GM23338 (cell line): Measurements from ENCODE around the gene RET.

Experiments used
- CREB1 ChIP-seq: fragments of 250-450 bp; sonication (Bioruptor Pico); IDR thresholded peaks from 2 replicates; pipeline ENCODE4 v1.5.0; 2020; ENCODE audit warnings: low read depth, mild to moderate bottlenecking, moderate library complexity
- EZH2 ChIP-seq: fragments of 200-600 bp; sonication (generic); IDR thresholded peaks from one replicate; pipeline ENCODE4 v1.8.0; 2017; ENCODE audit warnings: antibody characterized with exemption, mild to moderate bottlenecking, low read depth; ENCODE audit not compliant: unreplicated experiment
- EZH2phosphoT487 ChIP-seq: fragments of 200-600 bp; sonication (generic); IDR thresholded peaks from one replicate; pipeline ENCODE4 v1.8.1; 2018; ENCODE audit warnings: antibody characterized with exemption; ENCODE audit not compliant: unreplicated experiment
- NANOG ChIP-seq: IDR thresholded peaks from 2 replicates; pipeline ENCODE4 v1.6.1; 2016; ENCODE audit warnings: antibody characterized with exemption, borderline replicate concordance
- POLR2AphosphoS5 ChIP-seq: IDR thresholded peaks from 2 replicates; pipeline ENCODE4 v1.6.1; 2016; ENCODE audit warnings: antibody characterized with exemption, low read depth
- ZNF331 ChIP-seq: fragments of 250-450 bp; sonication (Bioruptor Pico); IDR thresholded peaks from 2 replicates; pipeline ENCODE4 v1.5.0; 2020; ENCODE audit warnings: low read depth, mild to moderate bottlenecking, moderate library complexity
- TF ChIP-seq, protein P1 (sequence below), 2 experiments: fragments of 200-600 bp in 1 of 2; sonication (generic) in 1 of 2; conservative IDR thresholded peaks; 2 replicates each; pipeline versions ENCODE4 v1.5.1 to v1.6.1; 2016 to 2017; ENCODE audit warnings: antibody characterized with exemption in 2 of 2, low read depth in 2 of 2, mild to moderate bottlenecking in 2 of 2, moderate library complexity in 1 of 2
- TF ChIP-seq, protein P2 (sequence below): IDR thresholded peaks from one replicate; pipeline ENCODE4 v1.6.1; 2018; ENCODE audit warnings: antibody characterized with exemption; ENCODE audit not compliant: unreplicated experiment

DNA sequence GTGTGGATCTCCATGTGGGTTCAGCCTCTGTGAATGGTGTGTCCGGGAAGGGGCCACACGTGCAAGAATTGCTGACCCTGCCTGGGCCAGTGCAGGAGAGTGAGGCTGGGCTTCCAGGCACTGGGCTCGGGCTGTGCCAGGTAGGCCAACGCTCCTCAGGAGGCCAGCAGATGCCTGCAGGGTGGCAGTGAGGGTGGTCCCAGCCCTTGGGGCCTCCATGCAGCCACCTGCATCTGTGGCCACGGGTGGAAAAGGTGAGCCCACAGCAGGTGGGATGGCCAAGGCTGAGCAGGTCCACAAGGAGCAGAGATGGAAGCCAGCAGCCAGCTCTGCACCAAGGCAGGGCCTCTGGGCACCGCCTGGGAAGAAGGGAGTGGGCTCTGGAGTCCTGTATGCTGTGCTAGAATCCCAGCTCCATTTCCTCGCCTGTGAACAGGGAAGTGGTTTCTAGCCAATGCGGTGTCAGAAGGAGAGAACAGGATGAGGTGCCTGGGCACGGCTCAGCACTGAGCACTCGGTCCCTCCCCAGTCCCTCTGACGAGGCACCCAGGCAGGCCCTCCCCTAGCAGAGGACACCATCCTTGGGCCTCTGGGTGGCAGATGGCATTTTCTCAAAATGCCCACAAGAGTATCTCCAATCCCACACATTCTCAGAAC lies 31.1 kb upstream of the RET start:
- TF ChIP-seq CREB1 (no peak), EZH2phosphoT487 (no peak), EZH2 (no peak), ZNF331 (CRISPR knock-in tag) (no peak), POLR2AphosphoS5 (no peak), NANOG (no peak)
- TF ChIP-seq, protein P1, sequence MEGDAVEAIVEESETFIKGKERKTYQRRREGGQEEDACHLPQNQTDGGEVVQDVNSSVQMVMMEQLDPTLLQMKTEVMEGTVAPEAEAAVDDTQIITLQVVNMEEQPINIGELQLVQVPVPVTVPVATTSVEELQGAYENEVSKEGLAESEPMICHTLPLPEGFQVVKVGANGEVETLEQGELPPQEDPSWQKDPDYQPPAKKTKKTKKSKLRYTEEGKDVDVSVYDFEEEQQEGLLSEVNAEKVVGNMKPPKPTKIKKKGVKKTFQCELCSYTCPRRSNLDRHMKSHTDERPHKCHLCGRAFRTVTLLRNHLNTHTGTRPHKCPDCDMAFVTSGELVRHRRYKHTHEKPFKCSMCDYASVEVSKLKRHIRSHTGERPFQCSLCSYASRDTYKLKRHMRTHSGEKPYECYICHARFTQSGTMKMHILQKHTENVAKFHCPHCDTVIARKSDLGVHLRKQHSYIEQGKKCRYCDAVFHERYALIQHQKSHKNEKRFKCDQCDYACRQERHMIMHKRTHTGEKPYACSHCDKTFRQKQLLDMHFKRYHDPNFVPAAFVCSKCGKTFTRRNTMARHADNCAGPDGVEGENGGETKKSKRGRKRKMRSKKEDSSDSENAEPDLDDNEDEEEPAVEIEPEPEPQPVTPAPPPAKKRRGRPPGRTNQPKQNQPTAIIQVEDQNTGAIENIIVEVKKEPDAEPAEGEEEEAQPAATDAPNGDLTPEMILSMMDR (conservative IDR thresholded peaks at IDR 0.05; ENCODE audit: low read depth in 2 of 2): no peak
- TF ChIP-seq, protein P2, sequence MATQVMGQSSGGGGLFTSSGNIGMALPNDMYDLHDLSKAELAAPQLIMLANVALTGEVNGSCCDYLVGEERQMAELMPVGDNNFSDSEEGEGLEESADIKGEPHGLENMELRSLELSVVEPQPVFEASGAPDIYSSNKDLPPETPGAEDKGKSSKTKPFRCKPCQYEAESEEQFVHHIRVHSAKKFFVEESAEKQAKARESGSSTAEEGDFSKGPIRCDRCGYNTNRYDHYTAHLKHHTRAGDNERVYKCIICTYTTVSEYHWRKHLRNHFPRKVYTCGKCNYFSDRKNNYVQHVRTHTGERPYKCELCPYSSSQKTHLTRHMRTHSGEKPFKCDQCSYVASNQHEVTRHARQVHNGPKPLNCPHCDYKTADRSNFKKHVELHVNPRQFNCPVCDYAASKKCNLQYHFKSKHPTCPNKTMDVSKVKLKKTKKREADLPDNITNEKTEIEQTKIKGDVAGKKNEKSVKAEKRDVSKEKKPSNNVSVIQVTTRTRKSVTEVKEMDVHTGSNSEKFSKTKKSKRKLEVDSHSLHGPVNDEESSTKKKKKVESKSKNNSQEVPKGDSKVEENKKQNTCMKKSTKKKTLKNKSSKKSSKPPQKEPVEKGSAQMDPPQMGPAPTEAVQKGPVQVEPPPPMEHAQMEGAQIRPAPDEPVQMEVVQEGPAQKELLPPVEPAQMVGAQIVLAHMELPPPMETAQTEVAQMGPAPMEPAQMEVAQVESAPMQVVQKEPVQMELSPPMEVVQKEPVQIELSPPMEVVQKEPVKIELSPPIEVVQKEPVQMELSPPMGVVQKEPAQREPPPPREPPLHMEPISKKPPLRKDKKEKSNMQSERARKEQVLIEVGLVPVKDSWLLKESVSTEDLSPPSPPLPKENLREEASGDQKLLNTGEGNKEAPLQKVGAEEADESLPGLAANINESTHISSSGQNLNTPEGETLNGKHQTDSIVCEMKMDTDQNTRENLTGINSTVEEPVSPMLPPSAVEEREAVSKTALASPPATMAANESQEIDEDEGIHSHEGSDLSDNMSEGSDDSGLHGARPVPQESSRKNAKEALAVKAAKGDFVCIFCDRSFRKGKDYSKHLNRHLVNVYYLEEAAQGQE: no peak
